ENCODE data around the gene RACGAP1. TPM values are rescaled to one million over a fixed set of nuclear protein-coding genes. Genes with fewer than 3 reads are reported as not detected.

Gene RACGAP1
- polyA plus RNA-seq, 1 donor from 2014 or later = 18.3 TPM

DNA sequence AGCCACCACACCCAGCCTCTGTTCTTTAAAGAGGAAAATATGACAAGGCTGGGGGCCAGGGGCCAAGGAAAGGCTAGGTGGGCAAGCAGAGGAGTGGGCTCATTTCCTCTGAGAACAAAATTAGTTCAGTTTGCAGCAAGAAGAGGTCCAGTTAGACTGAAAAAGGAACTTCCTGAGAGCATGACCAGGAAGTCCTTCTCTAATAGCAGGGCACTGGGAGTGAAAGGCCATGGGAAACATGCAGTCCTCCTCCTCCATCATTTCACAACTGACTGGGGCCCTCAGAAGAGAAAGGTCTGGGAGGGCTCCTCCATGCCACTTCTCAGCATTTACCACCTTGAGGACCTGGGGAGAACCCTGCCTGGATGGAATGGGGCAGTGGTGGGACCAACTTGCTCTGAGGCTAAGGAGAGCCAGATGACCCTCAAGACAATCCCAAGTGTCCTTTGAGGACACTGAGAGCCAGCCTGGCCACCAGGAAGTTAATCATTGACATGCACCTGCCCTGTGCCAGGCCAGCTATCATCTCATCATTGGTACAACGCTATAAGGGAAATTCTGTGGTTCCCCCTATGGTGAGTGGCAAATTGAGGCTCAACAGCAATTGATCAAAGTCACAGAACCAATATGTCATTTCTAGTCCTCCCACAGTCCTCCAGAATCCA lies 72.8 kb downstream of the RACGAP1 start:
- Histone ChIP-seq H3F3A (ENCODE audit: insufficient read depth, low read length, poor library complexity, severe bottlenecking) (no peaks in the 10 kb centered on the region), H3K4me3 (ENCODE audit: low read length) (no peak overlapping the region), H3K4me2 (ENCODE audit: low read length) (no peak overlapping the region), H3K9me2 (ENCODE audit: insufficient read depth, low read length) (no peaks in the 10 kb centered on the region), H3K27me3 (ENCODE audit: insufficient read depth, low read depth, low read length) (no peaks in the 10 kb centered on the region), H3K36me3 (ENCODE audit: insufficient read depth, low read length) (no peaks in the 10 kb centered on the region), H4K20me1 (ENCODE audit: insufficient read depth) (no peaks in the 10 kb centered on the region), H3K27ac (ENCODE audit: low read length) (no peak overlapping the region), H3K79me2 (replicated peaks; ENCODE audit: insufficient read depth, low read length) (no peaks in the 10 kb centered on the region), H2AFZ (ENCODE audit: low read depth, low read length) (no peak overlapping the region), H3K9me3 (ENCODE audit: low read length) (no peaks in the 10 kb centered on the region), H3K9ac (ENCODE audit: low read length) (no peak overlapping the region)
- no peak for TF ChIP-seq POLR2AphosphoS5 (IDR thresholded peaks at IDR 0.05)
- no peak for TF ChIP-seq EZH2 (IDR thresholded peaks at IDR 0.05; ENCODE audit: borderline replicate concordance, insufficient read depth, low read length, poor library complexity, severe bottlenecking)
- no peak for TF ChIP-seq SMC3 (conservative IDR thresholded peaks at IDR 0.05; ENCODE audit: poor library complexity)
- TF ChIP-seq MXI1 (conservative IDR thresholded peaks at IDR 0.05; ENCODE audit: poor library complexity, severe bottlenecking) = no peak
- no peak for TF ChIP-seq CTCF (IDR thresholded peaks at IDR 0.05; ENCODE audit: poor library complexity, severe bottlenecking)
- TF ChIP-seq TAF1 (IDR thresholded peaks at IDR 0.05; ENCODE audit: low read depth) = no peak
- TF ChIP-seq RAD21 (conservative IDR thresholded peaks at IDR 0.05) = no peak
- no peak for TF ChIP-seq EP300 (conservative IDR thresholded peaks at IDR 0.05; ENCODE audit: poor library complexity, severe bottlenecking)
- TF ChIP-seq, protein P1, sequence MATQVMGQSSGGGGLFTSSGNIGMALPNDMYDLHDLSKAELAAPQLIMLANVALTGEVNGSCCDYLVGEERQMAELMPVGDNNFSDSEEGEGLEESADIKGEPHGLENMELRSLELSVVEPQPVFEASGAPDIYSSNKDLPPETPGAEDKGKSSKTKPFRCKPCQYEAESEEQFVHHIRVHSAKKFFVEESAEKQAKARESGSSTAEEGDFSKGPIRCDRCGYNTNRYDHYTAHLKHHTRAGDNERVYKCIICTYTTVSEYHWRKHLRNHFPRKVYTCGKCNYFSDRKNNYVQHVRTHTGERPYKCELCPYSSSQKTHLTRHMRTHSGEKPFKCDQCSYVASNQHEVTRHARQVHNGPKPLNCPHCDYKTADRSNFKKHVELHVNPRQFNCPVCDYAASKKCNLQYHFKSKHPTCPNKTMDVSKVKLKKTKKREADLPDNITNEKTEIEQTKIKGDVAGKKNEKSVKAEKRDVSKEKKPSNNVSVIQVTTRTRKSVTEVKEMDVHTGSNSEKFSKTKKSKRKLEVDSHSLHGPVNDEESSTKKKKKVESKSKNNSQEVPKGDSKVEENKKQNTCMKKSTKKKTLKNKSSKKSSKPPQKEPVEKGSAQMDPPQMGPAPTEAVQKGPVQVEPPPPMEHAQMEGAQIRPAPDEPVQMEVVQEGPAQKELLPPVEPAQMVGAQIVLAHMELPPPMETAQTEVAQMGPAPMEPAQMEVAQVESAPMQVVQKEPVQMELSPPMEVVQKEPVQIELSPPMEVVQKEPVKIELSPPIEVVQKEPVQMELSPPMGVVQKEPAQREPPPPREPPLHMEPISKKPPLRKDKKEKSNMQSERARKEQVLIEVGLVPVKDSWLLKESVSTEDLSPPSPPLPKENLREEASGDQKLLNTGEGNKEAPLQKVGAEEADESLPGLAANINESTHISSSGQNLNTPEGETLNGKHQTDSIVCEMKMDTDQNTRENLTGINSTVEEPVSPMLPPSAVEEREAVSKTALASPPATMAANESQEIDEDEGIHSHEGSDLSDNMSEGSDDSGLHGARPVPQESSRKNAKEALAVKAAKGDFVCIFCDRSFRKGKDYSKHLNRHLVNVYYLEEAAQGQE (IDR thresholded peaks at IDR 0.05; ENCODE audit: borderline replicate concordance) = no peak

DNA sequence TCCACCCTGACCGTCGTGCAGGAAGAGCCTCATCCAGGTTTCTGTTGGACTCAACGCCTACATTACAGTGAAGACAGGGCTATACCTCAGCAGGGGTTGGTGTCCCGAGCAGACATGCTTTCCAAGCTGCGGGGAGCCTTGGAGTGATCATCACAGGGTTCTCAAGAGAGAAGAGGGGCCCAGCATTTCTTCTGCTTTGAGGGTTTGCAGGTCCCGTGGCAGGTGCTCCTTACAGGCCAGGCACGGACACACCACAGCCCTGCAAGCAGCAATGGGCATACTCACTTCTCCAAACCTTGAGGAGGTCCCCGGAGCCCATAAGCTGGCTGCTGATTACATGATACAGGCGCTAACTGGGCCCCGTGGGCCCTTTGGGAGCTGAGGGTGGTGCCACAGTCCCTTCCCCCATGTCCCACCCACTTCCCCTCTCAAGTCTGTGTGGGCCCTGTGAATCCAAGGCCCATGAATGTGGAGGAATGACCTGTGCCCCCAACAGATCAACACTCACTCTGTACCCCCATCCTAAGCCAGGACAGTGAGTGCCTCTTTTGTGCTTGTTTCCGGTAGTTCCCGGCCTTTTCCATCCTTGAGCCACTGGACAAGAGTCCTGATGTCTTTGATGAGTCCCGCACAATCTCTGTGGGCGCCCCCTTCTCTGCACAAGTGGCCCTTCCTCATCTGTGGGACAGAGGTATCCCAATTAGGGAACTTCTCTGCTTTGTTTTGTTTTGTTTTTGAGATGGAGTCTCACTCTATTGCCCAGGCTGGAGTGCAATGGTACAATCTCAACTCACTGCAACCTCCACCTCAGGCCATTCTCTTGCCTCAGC lies 73.7 kb downstream of the RACGAP1 start:
- H3K9me2 ChIP-seq (ENCODE audit: insufficient read depth, low read length) = no peaks in the 10 kb centered on the region
- H3K27ac ChIP-seq (ENCODE audit: low read length) = no peak overlapping the region
- no peak overlapping the region for H3K4me2 ChIP-seq (ENCODE audit: low read length)
- H3F3A ChIP-seq (ENCODE audit: insufficient read depth, low read length, poor library complexity, severe bottlenecking) = no peaks in the 10 kb centered on the region
- H3K9me3 ChIP-seq (ENCODE audit: low read length) = no peaks in the 10 kb centered on the region
- H3K9ac ChIP-seq (ENCODE audit: low read length) = no peak overlapping the region
- H3K79me2 ChIP-seq (replicated peaks; ENCODE audit: insufficient read depth, low read length) = no peaks in the 10 kb centered on the region
- H4K20me1 ChIP-seq (ENCODE audit: insufficient read depth) = no peaks in the 10 kb centered on the region
- no peak overlapping the region for H2AFZ ChIP-seq (ENCODE audit: low read depth, low read length)
- H3K36me3 ChIP-seq (ENCODE audit: insufficient read depth, low read length) = no peaks in the 10 kb centered on the region
- TF ChIP-seq RAD21 (conservative IDR thresholded peaks at IDR 0.05) = no peak
- no peak for TF ChIP-seq SMC3 (conservative IDR thresholded peaks at IDR 0.05; ENCODE audit: poor library complexity)
- TF ChIP-seq EP300 (conservative IDR thresholded peaks at IDR 0.05; ENCODE audit: poor library complexity, severe bottlenecking) = no peak
- TF ChIP-seq MXI1 (conservative IDR thresholded peaks at IDR 0.05; ENCODE audit: poor library complexity, severe bottlenecking) = no peak
- no peak for TF ChIP-seq TAF1 (IDR thresholded peaks at IDR 0.05; ENCODE audit: low read depth)
- no peak for TF ChIP-seq POLR2AphosphoS5 (IDR thresholded peaks at IDR 0.05)
- TF ChIP-seq, protein P1 (IDR thresholded peaks at IDR 0.05; ENCODE audit: borderline replicate concordance) = no peak
- no peak for TF ChIP-seq CTCF (IDR thresholded peaks at IDR 0.05; ENCODE audit: poor library complexity, severe bottlenecking)
- no peak for TF ChIP-seq EZH2 (IDR thresholded peaks at IDR 0.05; ENCODE audit: borderline replicate concordance, insufficient read depth, low read length, poor library complexity, severe bottlenecking)
- H3K27me3 ChIP-seq (ENCODE audit: insufficient read depth, low read depth, low read length) = no peaks in the 10 kb centered on the region
- no peak overlapping the region for H3K4me3 ChIP-seq (ENCODE audit: low read length)

All from neural cell (in vitro differentiated cells).